GM06990 (cell line): ENCODE measurements around the gene PRKCE.

Experiments
- DNase-seq: peaks from one replicate; pipeline ENCODE4 v3.0.0-alpha.2; 2011; ENCODE audit not compliant: insufficient read length; ENCODE audit errors: extremely low read depth
- H3K27me3 ChIP-seq: replicated peaks from 2 replicates; pipeline ENCODE4 v1.6.0; 2011; ENCODE audit warnings: low read length; ENCODE audit not compliant: control insufficient read depth, insufficient read depth
- H3K36me3 ChIP-seq: 2 replicates; pipeline ENCODE4 v1.5.1; 2011; ENCODE audit warnings: low read length; ENCODE audit not compliant: control insufficient read depth, insufficient read depth
- H3K4me3 ChIP-seq: replicated peaks from 2 replicates; pipeline ENCODE4 v1.5.1; 2011; ENCODE audit warnings: low read depth, mild to moderate bottlenecking, control low read depth, low read length
- TF ChIP-seq, protein P1 (sequence below): IDR thresholded peaks from 2 replicates; pipeline ENCODE4 v1.5.1; 2011; ENCODE audit warnings: low read length, control low read depth, mild to moderate bottlenecking, inconsistent platforms; ENCODE audit not compliant: insufficient read depth, poor library complexity, severe bottlenecking

Gene PRKCE

DNA sequence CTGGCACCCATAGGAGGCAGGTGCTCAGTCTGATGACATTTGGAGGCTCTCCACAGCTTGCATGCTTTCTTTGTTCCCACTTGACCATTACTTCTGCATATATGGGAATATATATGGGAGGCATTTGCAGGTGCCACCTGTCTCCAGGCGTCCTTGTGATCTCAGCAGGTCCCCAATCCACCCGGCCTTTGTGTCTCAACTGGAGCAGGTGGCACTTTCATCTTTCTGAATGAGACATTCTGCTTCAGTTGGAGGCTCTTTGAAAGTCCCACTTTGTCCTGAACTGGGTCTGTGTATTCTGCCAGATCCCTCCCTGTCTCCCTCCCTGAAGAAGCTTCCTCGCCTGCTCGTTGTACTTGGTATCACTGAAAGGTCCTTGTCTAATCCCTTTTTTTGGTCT, 327.6 kb downstream of the PRKCE start:
- Histone ChIP-seq H3K27me3 (no peaks in the 10 kb centered on the region; the same call in 1 of the 2 replicates), H3K4me3 (no peak overlapping the region), H3K36me3 (no peaks in the 10 kb centered on the region)
- TF ChIP-seq, protein P1, sequence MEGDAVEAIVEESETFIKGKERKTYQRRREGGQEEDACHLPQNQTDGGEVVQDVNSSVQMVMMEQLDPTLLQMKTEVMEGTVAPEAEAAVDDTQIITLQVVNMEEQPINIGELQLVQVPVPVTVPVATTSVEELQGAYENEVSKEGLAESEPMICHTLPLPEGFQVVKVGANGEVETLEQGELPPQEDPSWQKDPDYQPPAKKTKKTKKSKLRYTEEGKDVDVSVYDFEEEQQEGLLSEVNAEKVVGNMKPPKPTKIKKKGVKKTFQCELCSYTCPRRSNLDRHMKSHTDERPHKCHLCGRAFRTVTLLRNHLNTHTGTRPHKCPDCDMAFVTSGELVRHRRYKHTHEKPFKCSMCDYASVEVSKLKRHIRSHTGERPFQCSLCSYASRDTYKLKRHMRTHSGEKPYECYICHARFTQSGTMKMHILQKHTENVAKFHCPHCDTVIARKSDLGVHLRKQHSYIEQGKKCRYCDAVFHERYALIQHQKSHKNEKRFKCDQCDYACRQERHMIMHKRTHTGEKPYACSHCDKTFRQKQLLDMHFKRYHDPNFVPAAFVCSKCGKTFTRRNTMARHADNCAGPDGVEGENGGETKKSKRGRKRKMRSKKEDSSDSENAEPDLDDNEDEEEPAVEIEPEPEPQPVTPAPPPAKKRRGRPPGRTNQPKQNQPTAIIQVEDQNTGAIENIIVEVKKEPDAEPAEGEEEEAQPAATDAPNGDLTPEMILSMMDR = no peak
- no peak for DNase-seq

DNA sequence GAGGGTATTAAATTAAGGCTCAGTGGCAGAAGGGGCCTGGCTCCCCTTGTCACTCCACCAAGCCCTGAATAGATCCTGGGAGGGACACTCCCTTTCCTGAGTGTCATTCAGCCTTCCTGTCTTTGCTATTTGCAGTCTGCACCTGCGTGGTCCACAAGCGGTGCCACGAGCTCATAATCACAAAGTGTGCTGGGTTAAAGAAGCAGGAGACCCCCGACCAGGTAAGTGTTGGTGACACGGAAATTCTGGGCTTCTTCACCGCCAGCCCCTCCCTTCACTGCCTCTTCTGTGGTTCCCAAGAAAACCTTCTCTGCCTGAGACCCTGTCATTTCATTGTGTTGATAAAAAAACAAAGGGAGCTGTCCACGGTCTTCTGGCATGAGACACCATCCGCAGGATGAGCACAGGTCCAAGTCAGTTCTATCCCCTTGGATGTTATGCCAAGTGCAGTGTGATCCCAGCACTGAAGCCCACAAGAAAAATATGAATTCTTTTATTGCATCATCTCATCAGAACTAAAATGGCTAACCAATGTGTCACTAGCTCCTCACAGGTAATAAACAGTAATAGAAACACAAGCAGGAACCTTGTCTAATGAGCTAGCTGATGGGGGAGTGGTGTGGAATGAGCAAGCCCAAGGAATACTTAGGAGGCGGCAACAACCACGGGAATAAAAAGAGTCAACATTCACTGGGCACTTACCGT, 328.8 kb downstream of the PRKCE start:
- Histone ChIP-seq H3K4me3 (no peak overlapping the region), H3K27me3 (no peaks in the 10 kb centered on the region; the same call in 1 of the 2 replicates), H3K36me3 (no peaks in the 10 kb centered on the region)
- TF ChIP-seq, protein P1 = no peak
- DNase-seq = no peak

DNA sequence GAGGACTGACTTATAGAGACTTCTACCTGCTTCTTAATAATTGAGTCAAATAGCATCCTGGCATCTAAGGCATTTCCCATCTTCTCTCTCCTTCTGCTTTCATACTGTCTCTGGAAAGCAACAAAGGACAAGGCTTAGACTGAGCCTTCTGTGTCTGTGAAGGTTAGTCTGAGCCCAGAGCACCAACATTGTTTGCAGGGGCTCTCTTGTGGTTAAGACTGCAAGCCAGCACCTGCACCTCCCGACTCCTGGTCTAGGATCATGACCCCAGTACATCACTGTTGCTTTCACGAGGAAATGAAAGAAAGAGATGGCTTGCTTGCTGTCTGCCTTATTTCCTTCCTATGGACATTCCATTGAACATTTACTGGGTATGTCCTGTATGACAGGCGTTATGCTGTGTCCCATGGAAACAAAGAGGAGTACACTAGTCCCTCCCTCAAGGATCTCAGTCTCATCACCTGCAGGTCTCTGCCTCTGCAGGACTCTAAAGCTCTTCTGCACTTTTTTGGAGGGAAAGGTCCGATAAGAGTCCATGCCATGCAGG, 330.0 kb downstream of the PRKCE start:
- Histone ChIP-seq H3K4me3 (no peak overlapping the region), H3K36me3 (no peaks in the 10 kb centered on the region), H3K27me3 (no peaks in the 10 kb centered on the region; the same call in 1 of the 2 replicates)
- TF ChIP-seq, protein P1 = no peak
- no peak for DNase-seq

DNA sequence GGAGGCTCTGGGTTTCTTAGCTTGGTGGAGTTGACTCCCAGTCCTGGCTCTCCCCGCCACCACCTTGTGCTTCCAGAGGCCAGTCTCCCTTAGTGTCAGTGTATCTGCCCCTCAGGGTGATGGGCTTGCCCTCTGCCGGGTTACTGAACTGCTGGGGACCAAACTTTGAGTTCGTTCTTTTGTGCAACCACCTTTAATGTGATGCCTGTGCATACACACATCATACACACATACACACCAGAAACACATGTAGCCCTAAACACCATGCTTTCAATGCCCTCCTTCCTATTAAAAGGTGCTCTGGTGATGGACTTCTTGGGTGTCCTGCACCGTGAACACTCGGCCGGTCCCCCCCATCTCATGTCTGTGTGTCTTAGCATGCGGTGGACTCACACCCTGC, 330.6 kb downstream of the PRKCE start:
- TF ChIP-seq, protein P1 = no peak
- Histone ChIP-seq H3K4me3 (no peak overlapping the region), H3K27me3 (no peaks in the 10 kb centered on the region; the same call in 1 of the 2 replicates), H3K36me3 (no peaks in the 10 kb centered on the region)
- no peak for DNase-seq

DNA sequence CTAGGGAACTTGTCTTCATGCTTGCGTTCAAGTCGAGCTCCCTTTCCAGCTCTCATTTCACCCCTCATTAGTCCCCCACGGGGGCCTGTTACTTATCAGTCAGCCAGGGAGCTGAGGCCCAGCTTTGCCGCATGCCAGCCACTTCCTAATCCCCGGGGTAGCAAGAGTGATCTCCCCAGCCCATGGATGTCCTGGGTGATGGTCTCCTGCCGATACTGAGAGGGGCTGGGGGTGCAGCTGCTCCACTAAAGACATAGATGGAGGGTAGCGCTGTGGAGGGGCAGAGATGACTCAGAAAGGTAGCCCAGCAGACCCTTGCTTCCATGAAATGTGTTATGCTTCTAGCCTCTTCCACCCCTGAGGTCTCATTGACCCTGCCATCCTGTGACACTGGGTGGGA, 331.7 kb downstream of the PRKCE start:
- Histone ChIP-seq H3K4me3 (no peak overlapping the region), H3K27me3 (no peaks in the 10 kb centered on the region; the same call in 1 of the 2 replicates), H3K36me3 (no peaks in the 10 kb centered on the region)
- TF ChIP-seq, protein P1 = no peak
- no peak for DNase-seq
